Suprapubic skin (tissue), 4 donors: Measurements from ENCODE around the gene NOS3. TPM values are rescaled to one million over a fixed set of nuclear protein-coding genes. Genes with fewer than 3 reads are reported as not detected.

Source experiments
- DNase-seq, 2 donors: peaks; one replicate each; pipeline ENCODE4 v3.0.0-alpha.2; 2019; ENCODE audit warnings: low spot score in 2 of 2
- H3K27ac ChIP-seq: fragments of 200-600 bp; sonication (generic); one replicate; pipeline ENCODE4 v1.5.1; 2019
- H3K27me3 ChIP-seq: fragments of 200-600 bp; sonication (generic); one replicate; pipeline ENCODE4 v1.5.1; 2019
- H3K36me3 ChIP-seq: fragments of 200-600 bp; sonication (generic); one replicate; pipeline ENCODE4 v1.5.1; 2019
- H3K4me1 ChIP-seq: fragments of 200-600 bp; sonication (generic); one replicate; pipeline ENCODE4 v1.5.1; 2019
- H3K4me3 ChIP-seq: fragments of 200-600 bp; sonication (generic); one replicate; pipeline ENCODE4 v1.5.1; 2019; ENCODE audit warnings: mild to moderate bottlenecking
- H3K9me3 ChIP-seq: fragments of 200-600 bp; sonication (generic); one replicate; pipeline ENCODE4 v1.5.1; 2019
- CTCF ChIP-seq, 2 donors: fragments of 200-600 bp in 1 of 2; fragments of 450-650 bp in 1 of 2; sonication (generic) in 1 of 2; IDR thresholded peaks; one replicate each; pipeline ENCODE4 v1.5.1; 2016 to 2019; ENCODE audit warnings: antibody characterized with exemption in 2 of 2, mild to moderate bottlenecking in 1 of 2, moderate library complexity in 1 of 2
- EP300 ChIP-seq: sonication (generic); formaldehyde crosslinking; IDR thresholded peaks from one replicate; pipeline ENCODE4 v1.6.1; 2017; ENCODE audit warnings: antibody characterized with exemption
- POLR2A ChIP-seq, 2 donors: fragments of 450-650 bp; IDR thresholded peaks; one replicate each; pipeline ENCODE4 v1.6.1; 2017; ENCODE audit warnings: antibody characterized with exemption in 2 of 2, mild to moderate bottlenecking in 2 of 2, moderate library complexity in 2 of 2
- POLR2AphosphoS5 ChIP-seq, 3 donors: sonication (generic); formaldehyde crosslinking; IDR thresholded peaks; one replicate each; pipeline ENCODE4 v1.6.1; 2017; ENCODE audit warnings: antibody characterized with exemption in 3 of 3
- WGBS: methylation state at CpG from one replicate; pipeline ENCODE4 v1.1.5; 2018; 5-methylcytosine and 5-hydroxymethylcytosine counted together
- total RNA-seq, 4 donors: library from RNA; depleted of rRNA; stranded (reverse); fragments of >200 nt; gene quantifications; one replicate each; pipeline ENCODE4 v1.1.0, GENCODE V29; 2016

The NOS3 gene
- 10 to 100 TPM in 1 of 4 donors, 1 to 10 TPM in 3; 2.6 to 10.9 (median 6.8) TPM for total RNA-seq

GRCh38 chr7:150990416-150991186 is at the start of gene NOS3:
NOS3 (plus strand) TSS chr7:150991017; CDS start chr7:150993804, 2,787 bp downstream.
- Histone ChIP-seq H3K9me3 (no peaks in the 10 kb centered on the region), H3K4me3 (no peak within 1 kb of the TSS), H3K4me1 (peaks cover 12% of the 10 kb centered on the region), H3K36me3 (no peaks in the 10 kb centered on the region), H3K27ac (no peak within 1 kb of the TSS), H3K27me3 (peaks cover 10% of the 10 kb centered on the region)
- WGBS: 88% methylated on average over 12 of the region's 12 CpGs
- TF ChIP-seq POLR2AphosphoS5 (IDR thresholded peaks at IDR 0.05) (no peak), EP300 (no peak), CTCF (IDR thresholded peaks at IDR 0.05) (no peak), POLR2A (IDR thresholded peaks at IDR 0.05) (no peak)
- no peak for DNase-seq

DNA sequence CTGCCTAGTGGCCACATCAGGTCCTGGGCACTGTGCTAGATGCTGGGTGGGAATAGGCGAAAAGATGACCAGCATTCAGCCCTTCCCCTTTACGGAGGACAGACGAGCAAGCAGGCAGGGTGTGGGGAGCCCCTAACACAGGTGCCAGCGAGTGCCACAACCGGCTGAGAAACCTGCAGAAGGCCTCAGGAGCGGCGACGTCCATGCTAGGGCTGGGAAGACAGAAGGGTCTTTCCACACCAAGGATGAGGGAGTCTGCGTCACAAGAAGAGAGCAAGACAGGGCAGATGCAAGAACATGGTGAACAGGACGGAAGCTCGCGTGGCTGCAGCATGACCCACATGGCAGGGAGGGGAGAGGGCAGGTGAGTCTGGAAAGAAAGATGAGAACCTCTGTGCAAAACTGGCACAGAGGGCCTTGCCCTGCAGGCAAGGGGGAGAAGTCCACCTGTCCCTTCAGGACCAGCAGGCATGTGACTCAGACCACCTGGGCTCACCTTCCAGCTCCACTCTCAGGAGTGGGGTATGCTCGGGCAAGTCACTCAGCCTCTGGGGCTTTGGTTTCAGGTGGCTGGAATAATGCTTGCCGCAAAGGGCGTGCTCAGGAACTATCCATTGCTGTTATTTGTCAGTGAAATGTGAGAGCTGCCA is 49.3 kb upstream of the NOS3 start:
- H3K27ac ChIP-seq: no peak overlapping the region
- H3K4me1 ChIP-seq: peaks cover 40% of the 10 kb centered on the region
- WGBS: 87% methylated on average over 12 of the region's 15 CpGs
- no peaks in the 10 kb centered on the region for H3K36me3 ChIP-seq
- DNase-seq: peak in 1 of 2 donors; percentile 43
- H3K27me3 ChIP-seq: peaks cover 18% of the 10 kb centered on the region
- H3K9me3 ChIP-seq: no peaks in the 10 kb centered on the region
- H3K4me3 ChIP-seq: no peak overlapping the region
- no peak for TF ChIP-seq POLR2A (IDR thresholded peaks at IDR 0.05)
- no peak for TF ChIP-seq EP300
- TF ChIP-seq CTCF (IDR thresholded peaks at IDR 0.05): no peak
- TF ChIP-seq POLR2AphosphoS5 (IDR thresholded peaks at IDR 0.05): no peak

DNA sequence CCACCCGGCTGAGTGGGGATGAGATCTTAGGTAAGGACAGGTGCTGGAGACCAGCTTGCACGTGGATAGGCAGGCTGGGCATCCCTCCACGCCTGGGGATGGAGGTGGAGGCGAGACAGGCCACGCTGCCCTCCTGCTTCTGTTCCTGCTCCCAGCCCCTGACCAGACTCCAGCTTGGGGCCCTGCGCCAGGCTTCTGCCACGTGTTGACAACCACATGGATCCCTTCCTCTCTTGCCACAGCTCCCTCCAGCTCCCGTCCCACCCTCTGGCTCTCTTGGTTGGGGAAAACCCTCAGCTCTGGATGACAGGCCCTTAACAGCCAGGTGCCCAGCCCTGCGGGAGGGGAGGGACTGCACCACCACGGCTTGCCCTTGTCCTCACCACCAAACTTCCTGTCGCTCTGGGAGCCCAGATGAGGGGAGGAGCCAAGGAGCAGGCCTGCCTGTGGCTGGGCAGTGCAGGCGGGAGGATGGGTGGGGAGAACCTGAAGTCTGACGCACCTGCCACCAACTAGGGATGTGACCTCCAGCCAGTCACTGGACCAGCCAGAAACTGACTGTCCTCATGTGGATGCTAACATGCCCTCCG is 48.7 kb upstream of the NOS3 start:
- 14% methylated on average over 1 of the region's 14 CpGs for WGBS
- H3K9me3 ChIP-seq: no peaks in the 10 kb centered on the region
- H3K27ac ChIP-seq: no peak overlapping the region
- H3K36me3 ChIP-seq: no peaks in the 10 kb centered on the region
- DNase-seq: peak; percentile 53 to 78
- no peak overlapping the region for H3K4me3 ChIP-seq
- TF ChIP-seq POLR2AphosphoS5 (IDR thresholded peaks at IDR 0.05): no peak
- TF ChIP-seq POLR2A (IDR thresholded peaks at IDR 0.05): no peak
- no peak for TF ChIP-seq EP300
- H3K4me1 ChIP-seq: peaks cover 45% of the 10 kb centered on the region
- peaks cover 21% of the 10 kb centered on the region for H3K27me3 ChIP-seq

- Histone ChIP-seq H3K27ac (no peak overlapping the region), H3K4me1 (peaks cover 46% of the 10 kb centered on the region), H3K9me3 (no peaks in the 10 kb centered on the region), H3K36me3 (no peaks in the 10 kb centered on the region), H3K4me3 (no peak overlapping the region), H3K27me3 (peaks cover 29% of the 10 kb centered on the region)
- no peak for TF ChIP-seq POLR2A (IDR thresholded peaks at IDR 0.05)
- no peak for TF ChIP-seq POLR2AphosphoS5 (IDR thresholded peaks at IDR 0.05)
- no peak for TF ChIP-seq CTCF (IDR thresholded peaks at IDR 0.05)
- no peak for TF ChIP-seq EP300
- 78% methylated on average over 9 of the region's 13 CpGs for WGBS
- peak; percentile 55 to 65 for DNase-seq
Observed at GRCh38 chr7:150942591-150943452, 48.0 kb upstream of the NOS3 start.

- peaks cover 35% of the 10 kb centered on the region for H3K27me3 ChIP-seq
- no peak overlapping the region for H3K4me3 ChIP-seq
- no peaks in the 10 kb centered on the region for H3K9me3 ChIP-seq
- TF ChIP-seq CTCF (IDR thresholded peaks at IDR 0.05) (no peak), POLR2AphosphoS5 (IDR thresholded peaks at IDR 0.05) (no peak), POLR2A (IDR thresholded peaks at IDR 0.05) (no peak), EP300 (no peak)
- H3K4me1 ChIP-seq: peaks cover 40% of the 10 kb centered on the region
- H3K36me3 ChIP-seq: no peaks in the 10 kb centered on the region
- WGBS: 87% methylated on average over 6 of the region's 6 CpGs
- no peak overlapping the region for H3K27ac ChIP-seq
- DNase-seq: peak in 1 of 2 donors; percentile 67
Observed at GRCh38 chr7:150943453-150943814, 47.4 kb upstream of the NOS3 start.
